ENCODE measurements around the gene PLA2G4E. TPM values are rescaled to one million over a fixed set of nuclear protein-coding genes. Genes with fewer than 3 reads are reported as not detected.

Gene PLA2G4E
- polyA plus RNA-seq (2011; rRNA removed), result 0.01 TPM in 1 of 2 replicates, not detected in the other
- polyA plus RNA-seq (2012; cell fraction: cytosol; rRNA removed), result not detected in 2 replicates
- not detected in 2 replicates for polyA plus RNA-seq (2012; cell fraction: nucleus; rRNA removed)
- not detected in 3 replicates for polyA plus RNA-seq (2017; fragmentation: RNase III; extraction: RNeasy Plus Mini Kit Qiagen cat#74134 plus additional on column Dnase treatment)
- polyA minus RNA-seq (2011; rRNA and poly(A)+ RNA removed), result not detected in 2 replicates

GRCh38 chr15:42020713-42021273, at the start of gene PLA2G4E:
PLA2G4E (minus strand) TSS chr15:42021042; CDS start chr15:42021030, 12 bp downstream.
- FAIRE-seq (no peak), ATAC-seq (no peak), DNase-seq (ENCODE audit: low read depth in 1 of 2, low spot score in 1 of 2) (no peak)
- Histone ChIP-seq H3K9me3 (peaks cover 7% of the 10 kb centered on the region; the same call in 1 of the 3 replicates), H3K4me3 (no peak within 1 kb of the TSS), H3K4me1 (no peaks in the 10 kb centered on the region), H3K4me2 (no peak within 1 kb of the TSS), H3K27ac (no peak within 1 kb of the TSS)
- WGBS (ENCODE audit: missing lambda C conversion rate), result 35% methylated on average over 2 of the region's 5 CpGs
- ChIA-PET CTCF (interaction anchor here (1.0 kb wide), 1 partner anchor 31 kb away, joined by 3 read pairs; no protein-coding TSS in a partner anchor), POLR2A (no interaction called here)
- TF ChIP-seq EP300 (IDR thresholded peaks at IDR 0.05), result no peak
- no peak for TF ChIP-seq PHF8 (IDR thresholded peaks at IDR 0.05; ENCODE audit: borderline replicate concordance, low read depth)
- no peak for TF ChIP-seq HMGXB4 (CRISPR knock-in tag; IDR thresholded peaks at IDR 0.05; ENCODE audit: borderline replicate concordance)
- TF ChIP-seq HDAC2 (IDR thresholded peaks at IDR 0.05), result no peak
- no peak for TF ChIP-seq RFX5 (IDR thresholded peaks at IDR 0.05)
- no peak for TF ChIP-seq CEBPB (IDR thresholded peaks at IDR 0.05)
- TF ChIP-seq BCL3 (IDR thresholded peaks at IDR 0.05), result no peak
- no peak for TF ChIP-seq POLR2AphosphoS2 (conservative IDR thresholded peaks at IDR 0.05; ENCODE audit: low read length)

GRCh38 chr15:42070279-42070975, 49.6 kb upstream of the PLA2G4E start:
- no peak for TF ChIP-seq RFX5 (IDR thresholded peaks at IDR 0.05)
- TF ChIP-seq ZC3H11A (IDR thresholded peaks at IDR 0.05), result no peak
- TF ChIP-seq ZSCAN20 (CRISPR knock-in tag; IDR thresholded peaks at IDR 0.05), result no peak
- TF ChIP-seq BCL3 (IDR thresholded peaks at IDR 0.05), result no peak
- no peak for TF ChIP-seq HOXB5 (CRISPR knock-in tag; IDR thresholded peaks at IDR 0.05)
- TF ChIP-seq USF2 (IDR thresholded peaks at IDR 0.05), result no peak
- no peak for TF ChIP-seq EP300 (IDR thresholded peaks at IDR 0.05)
- TF ChIP-seq HDAC2 (IDR thresholded peaks at IDR 0.05), result no peak
- no peak for TF ChIP-seq NFE2L2 (conservative IDR thresholded peaks at IDR 0.05; ENCODE audit: low read length)
- no peak for TF ChIP-seq KDM5A (IDR thresholded peaks at IDR 0.05)
- TF ChIP-seq REST (IDR thresholded peaks at IDR 0.05), result no peak
- POLR2A ChIA-PET, result no interaction called here
- Histone ChIP-seq H3K4me1 (no peaks in the 10 kb centered on the region), H3K27ac (no peak overlapping the region), H3K9me3 (no peaks in the 10 kb centered on the region; the same call in 2 of the 3 replicates), H3K4me2 (no peak overlapping the region), H3K4me3 (no peak overlapping the region)
- 80% methylated on average over 11 of the region's 16 CpGs for WGBS (ENCODE audit: missing lambda C conversion rate)
- no peak for DNase-seq (ENCODE audit: low read depth in 1 of 2, low spot score in 1 of 2)
- CTCF ChIA-PET, result interaction anchor here (0.7 to 6.0 kb wide), 5 partner anchors 9 to 81 kb away, joined by 3 to 67 read pairs (median 3); no protein-coding TSS in a partner anchor
- FAIRE-seq, result no peak
- no peak for ATAC-seq
